ENCODE data around the gene ADAM19.

ADAM19 gene

DNA sequence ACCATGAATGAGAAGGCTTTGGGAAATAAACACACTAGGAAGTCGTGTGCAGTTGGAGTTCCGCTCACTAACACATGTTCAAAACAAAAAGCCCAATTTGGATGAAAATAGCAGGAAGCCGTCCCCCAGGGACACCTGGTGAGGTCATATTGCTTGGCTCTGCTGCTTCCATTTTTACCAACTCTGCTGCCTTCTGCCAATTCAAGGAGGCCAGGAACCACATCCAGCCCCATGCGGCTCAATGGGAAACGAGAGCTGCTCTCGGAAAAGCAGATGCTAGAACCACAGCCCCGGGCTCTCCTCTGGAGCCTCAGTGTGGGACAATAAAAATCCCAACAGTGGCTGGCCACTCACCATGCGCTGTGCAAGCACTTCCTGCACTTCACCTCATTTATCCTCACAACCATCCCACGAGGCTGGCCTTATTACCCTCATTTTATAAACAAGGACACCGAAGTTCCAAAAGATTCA is 13.4 kb downstream of the ADAM19 start:
- no peak for DNase-seq (ENCODE audit: low read depth)

GRCh38 chr5:157561110-157561509 is 14.5 kb downstream of the ADAM19 start:
- no peak for DNase-seq (ENCODE audit: low read depth)

DNA sequence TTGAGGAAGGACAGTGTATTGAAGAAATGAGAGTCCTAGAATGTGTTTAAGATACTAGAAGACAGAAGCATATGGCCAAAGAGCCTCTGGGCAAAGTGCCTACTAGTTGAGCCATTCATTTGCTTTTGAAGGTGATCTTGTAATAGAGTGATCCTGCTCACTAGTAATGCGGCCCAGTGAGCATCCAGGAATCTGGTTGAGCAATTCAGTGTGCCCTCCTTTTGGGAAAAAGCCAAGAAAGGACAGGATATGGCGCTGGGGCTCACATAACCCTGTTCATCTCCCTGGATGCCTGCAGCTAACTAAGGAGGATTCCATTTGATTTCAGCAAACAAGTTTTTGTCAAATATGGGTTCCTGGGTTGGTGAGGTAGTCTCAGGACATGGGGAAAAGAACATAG is 16.3 kb downstream of the ADAM19 start:
- no peak for DNase-seq (ENCODE audit: low read depth)

- DNase-seq (ENCODE audit: low read depth) = no peak
Observed at GRCh38 chr5:157558681-157559080, 16.9 kb downstream of the ADAM19 start.

- no peak for DNase-seq (ENCODE audit: low read depth)
Observed at GRCh38 chr5:157558041-157558595, 17.5 kb downstream of the ADAM19 start.

- no peak for DNase-seq (ENCODE audit: low read depth)
Observed at GRCh38 chr5:157556615-157557418, 18.8 kb downstream of the ADAM19 start.

DNA sequence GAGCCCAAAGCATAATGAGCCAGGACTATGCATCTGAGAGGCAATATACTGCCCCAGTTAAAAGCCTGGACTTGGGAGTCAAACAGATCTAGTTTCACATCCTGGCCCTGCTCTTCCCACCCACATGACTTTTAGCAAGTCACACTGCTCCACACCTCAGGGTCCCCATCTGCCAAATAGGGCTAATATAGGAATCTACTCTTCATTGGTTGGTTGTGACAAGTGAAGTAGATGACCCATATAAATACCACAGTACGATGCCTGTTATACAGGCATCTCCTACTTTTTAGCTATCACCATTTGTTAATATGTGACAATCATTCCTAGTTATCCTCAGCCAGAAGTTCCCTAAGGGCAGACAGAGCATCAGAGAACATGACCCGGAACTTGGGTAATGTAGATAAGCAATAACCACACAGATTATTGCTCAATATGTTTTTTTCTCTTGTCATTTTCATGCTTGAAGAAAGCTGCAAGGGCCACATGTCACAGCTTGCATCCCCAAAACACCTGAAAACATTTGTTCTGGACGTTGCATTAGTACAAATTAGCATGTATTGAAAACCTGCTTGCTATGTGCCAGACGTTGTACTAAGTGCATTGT is 20.4 kb downstream of the ADAM19 start:
- DNase-seq (ENCODE audit: low read depth) = no peak

DNA sequence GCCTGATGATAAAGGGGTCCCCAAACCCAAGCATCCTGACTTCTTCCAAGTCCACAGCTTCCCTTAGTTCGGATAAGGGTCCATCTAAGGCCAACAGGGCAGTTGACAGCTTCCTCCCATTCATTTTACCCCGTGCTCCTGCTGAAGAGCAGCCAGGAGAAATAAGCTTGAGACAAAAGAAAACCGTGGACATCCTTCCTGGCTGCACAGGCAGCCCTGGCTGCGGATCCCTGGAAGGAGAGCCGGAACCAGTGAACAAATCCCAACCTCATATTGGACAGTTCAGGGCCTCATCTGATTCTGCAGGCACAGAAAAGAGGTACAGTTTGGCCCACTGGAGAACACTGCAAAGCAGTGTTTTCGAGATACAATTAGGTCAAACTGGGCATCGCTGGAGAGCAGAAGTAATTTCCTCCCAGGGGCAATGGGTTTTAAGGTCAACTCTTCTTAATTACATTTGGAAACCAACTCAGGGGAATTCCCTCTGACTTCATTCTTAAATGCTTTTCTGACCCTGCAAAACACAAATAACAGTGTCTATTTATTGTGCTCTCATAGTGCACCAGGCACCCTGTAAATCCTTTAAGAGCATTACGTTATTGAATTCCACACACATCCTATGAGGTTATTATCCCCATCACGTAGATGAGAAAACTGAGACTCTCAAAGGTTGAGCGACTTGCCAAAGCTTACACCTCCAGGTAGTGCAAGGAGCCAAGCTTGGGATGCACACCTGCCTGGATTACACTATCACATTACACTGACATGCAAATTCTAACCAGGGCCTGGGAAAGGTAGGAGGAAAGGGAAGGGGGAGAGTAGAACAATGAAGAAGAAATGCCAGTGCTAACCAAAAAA is 21.2 kb downstream of the ADAM19 start:
- DNase-seq (ENCODE audit: low read depth) = no peak

DNA sequence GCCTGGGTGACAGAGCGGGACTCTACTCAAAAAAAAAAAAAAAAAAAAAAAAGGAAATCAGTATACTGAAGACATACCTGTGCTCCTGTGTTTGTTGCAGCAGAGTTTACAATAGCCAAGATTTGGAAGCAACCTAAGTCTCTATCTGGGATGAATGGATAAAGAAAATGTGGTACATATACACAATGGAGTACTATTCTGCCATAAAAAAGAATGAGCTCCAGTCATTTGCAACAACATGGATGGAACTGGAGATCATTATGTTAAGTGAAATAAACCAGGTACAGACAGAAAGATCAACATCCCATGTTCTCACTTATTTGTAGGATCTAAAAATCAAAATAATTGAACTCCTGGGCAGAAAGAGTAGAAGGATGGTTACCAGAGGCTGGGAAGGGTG is 22.9 kb downstream of the ADAM19 start:
- DNase-seq (ENCODE audit: low read depth) = no peak

DNA sequence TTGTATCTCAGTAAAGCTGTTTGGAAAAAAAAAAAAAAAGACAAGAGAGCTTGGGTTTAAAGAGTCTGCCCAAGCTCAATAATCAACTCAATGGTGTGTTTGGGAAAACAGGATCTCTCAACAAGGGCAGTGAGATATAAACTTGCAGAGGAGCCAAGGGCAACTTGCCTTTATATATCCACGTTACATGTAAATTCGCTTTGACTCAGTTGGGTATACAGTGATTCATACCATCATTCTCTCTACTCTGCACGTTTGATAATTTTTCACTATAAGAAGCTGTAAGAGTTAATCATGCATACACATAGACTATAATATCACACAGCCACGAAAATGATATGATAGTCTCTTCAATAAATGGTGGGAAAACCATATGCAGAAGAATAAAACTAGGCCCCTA is 24.9 kb downstream of the ADAM19 start:
- DNase-seq (ENCODE audit: low read depth) = no peak

GRCh38 chr5:157549954-157550549 is 25.5 kb downstream of the ADAM19 start:
- no peak for DNase-seq (ENCODE audit: low read depth)

- no peak for DNase-seq (ENCODE audit: low read depth)
Observed at GRCh38 chr5:157549283-157549629, 26.3 kb downstream of the ADAM19 start.

GRCh38 chr5:157548513-157549282 is 26.9 kb downstream of the ADAM19 start:
- DNase-seq (ENCODE audit: low read depth) = no peak

GRCh38 chr5:157547941-157548512 is 27.5 kb downstream of the ADAM19 start:
- no peak for DNase-seq (ENCODE audit: low read depth)

DNA sequence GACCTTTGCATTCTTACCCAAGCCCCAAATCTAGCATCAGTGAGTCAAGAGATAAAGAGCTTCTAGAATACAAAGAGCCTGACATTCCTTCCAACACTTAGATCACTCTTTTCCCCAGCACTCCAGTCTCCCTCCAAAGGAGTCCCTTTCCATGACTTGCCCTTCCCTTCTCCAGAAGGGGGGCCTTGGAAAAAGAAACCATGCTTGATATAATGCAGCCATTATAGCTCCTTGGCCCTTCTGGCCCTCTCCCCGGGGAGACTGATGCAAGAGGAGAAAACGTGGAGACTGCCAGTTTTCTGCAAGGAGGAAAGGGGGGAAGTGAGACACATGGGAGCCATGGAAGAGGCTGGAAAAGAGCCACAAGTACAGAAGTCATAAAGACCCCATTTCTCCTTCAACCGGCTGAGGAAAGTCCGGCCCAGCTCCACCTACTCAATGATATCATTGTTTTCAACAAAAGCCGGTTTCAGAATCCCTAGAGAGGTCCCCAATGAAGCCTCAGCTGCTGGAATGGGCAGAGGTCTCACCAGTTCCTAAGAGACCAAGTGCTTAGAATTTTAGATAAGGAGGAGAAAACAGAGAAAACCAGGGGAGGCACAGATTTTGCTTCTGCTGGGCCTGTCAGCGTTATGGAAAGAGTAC is 29.0 kb downstream of the ADAM19 start:
- DNase-seq (ENCODE audit: low read depth) = no peak

DNA sequence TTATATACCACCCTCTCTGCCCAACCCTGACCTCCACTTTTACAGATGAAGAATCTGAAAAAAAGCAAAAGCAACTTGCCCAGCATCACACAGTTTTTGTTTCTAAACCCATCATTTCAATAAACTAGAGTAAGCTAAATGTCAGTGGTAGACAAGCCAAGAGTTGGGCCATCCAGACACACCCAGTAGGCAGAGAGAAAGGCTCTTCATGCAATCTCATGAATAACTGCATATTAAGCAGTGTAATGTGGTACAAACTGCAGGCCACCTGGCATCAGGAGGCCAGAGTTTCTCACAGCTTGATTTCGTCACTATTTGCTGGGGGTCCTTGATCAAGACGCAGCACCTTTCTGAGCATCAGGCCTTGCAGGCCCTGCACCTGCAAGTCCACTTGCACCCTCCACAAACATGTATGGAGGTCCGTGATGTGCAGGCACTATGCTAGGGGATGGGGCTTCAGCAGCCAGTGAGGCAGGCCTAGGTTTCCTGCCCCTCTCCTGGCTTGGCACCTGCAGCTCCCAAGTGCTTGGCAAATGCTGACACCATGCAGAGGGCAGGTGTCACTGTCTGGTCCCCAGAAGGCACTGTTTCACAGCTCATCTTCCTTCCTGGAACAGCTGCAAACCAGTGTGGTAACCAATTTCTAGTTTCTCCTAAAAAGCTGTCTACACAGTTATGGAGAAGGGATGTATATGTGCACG is 29.8 kb downstream of the ADAM19 start:
- DNase-seq (ENCODE audit: low read depth) = no peak

- DNase-seq (ENCODE audit: low read depth) = no peak
Observed at GRCh38 chr5:157544623-157544989, 31.0 kb downstream of the ADAM19 start.

DNA sequence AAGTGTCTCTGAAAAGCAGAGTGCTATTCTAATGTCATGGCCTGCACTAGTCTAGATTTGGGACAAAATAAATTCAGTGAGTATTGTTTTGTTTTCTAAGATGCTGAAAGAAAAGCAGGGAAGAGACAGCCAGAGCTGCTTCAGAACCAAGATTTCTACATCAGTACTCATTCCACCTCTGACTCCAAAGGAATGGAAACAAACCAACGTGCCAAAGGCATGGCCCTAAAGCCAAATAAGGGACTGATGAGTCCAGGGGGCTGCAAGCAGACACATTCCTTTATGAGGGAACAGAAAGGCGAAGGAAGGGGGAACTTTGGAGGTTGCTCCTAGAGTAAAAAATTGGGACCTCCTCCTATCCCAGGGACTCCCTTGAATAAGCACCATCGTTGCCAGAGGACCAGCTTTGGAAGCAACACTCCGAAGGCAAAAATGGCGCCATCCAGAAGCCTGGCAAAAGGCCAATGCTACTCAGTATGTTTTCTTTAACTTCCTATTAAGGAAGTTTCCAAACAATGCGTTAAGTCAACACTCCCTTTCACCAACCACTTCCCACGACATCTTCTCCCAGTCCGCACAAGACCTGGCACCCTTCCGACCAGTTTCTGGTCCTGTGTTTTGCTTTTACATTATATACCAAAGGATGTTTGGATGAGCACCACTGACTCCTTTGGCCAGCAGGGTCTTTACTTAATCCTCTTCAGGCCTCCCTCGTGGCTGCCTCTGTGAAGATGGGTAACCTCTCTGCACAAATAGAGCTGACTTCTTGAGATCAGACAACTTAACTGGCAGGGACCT is 31.6 kb downstream of the ADAM19 start:
- no peak for DNase-seq (ENCODE audit: low read depth)

Data from CMK (cell line).